MM.1S (cell line): Measurements from ENCODE around the gene TRAP1.

Source experiments
- CTCF ChIP-seq: fragments of 300-600 bp; sonication (generic); IDR thresholded peaks from 2 replicates; pipeline ENCODE4 v1.5.1; 2016; ENCODE audit warnings: antibody characterized with exemption, low read length, mixed read lengths
- EZH2 ChIP-seq: fragments of 300-600 bp; sonication (generic); optimal IDR thresholded peaks from 2 replicates; pipeline ENCODE3; 2017; ENCODE audit warnings: low read depth, mild to moderate bottlenecking, antibody characterized with exemption, low read length, mixed read lengths
- EZH2phosphoT487 ChIP-seq: fragments of 300-600 bp; sonication (generic); IDR thresholded peaks from 2 replicates; pipeline ENCODE4 v1.6.1; 2018; ENCODE audit warnings: antibody characterized with exemption, low read length

- TF ChIP-seq CTCF = no peak
- TF ChIP-seq EZH2 = no peak
- no peak for TF ChIP-seq EZH2phosphoT487
These were observed 53.0 kb downstream of the TRAP1 start for GRCh38 chr16:3664187-3664896.
